Endothelial cell of umbilical vein (primary cell): Measurements from ENCODE around the gene PRR36. TPM values are rescaled to one million over a fixed set of nuclear protein-coding genes. Genes with fewer than 3 reads are reported as not detected.

Experiments used
- BruUV-seq: library from RNA; stranded (reverse); fragments of 400-500 nt; replicated peaks from 2 replicates; lab custom pipeline; 2021; lab: Mats Ljungman, UMichigan
- CTCF ChIA-PET: fragments of 300-600, 350-600 bp; sonication (Branson Sonifier 250); formaldehyde crosslinking; loops from one replicate; lab custom pipeline; 2021; ENCODE audit warnings: antibody characterized with exemption, inconsistent platforms; lab: Charles Lee
- POLR2A ChIA-PET: fragments of 300-600, 350-600 bp; sonication (Branson Sonifier 250); formaldehyde crosslinking; loops from one replicate; lab custom pipeline; 2021; ENCODE audit warnings: antibody characterized with exemption, inconsistent platforms; lab: Charles Lee
- DNase-seq: peaks from one replicate; pipeline ENCODE4 v3.0.0-alpha.2; 2011; ENCODE audit warnings: low read depth, low spot score
- FAIRE-seq: peaks from 2 replicates; lab custom pipeline; 2011; peaks lifted over from hg19 to GRCh38; lab: Jason Lieb, UNC
- H2AFZ ChIP-seq: 2 replicates; pipeline ENCODE4 v1.6.0; 2012; ENCODE audit warnings: low read depth, low read length, control low read depth, inconsistent platforms
- H3K27ac ChIP-seq: 2 replicates; pipeline ENCODE4 v1.5.1; 2011; ENCODE audit warnings: low read depth, mild to moderate bottlenecking, control low read depth, low read length, moderate library complexity; ENCODE audit not compliant: insufficient read depth
- H3K27me3 ChIP-seq, 2 experiments: 2 replicates each; pipeline versions ENCODE4 v1.6.0 to v1.6.1; 2011; ENCODE audit warnings: low read length in 2 of 2, mixed read lengths in 1 of 2; ENCODE audit not compliant: control insufficient read depth in 2 of 2, insufficient read depth in 2 of 2
- H3K36me3 ChIP-seq, 2 experiments: 2 replicates in 1 of 2; 3 replicates in 1 of 2; pipeline ENCODE4 v1.5.1; 2011; ENCODE audit warnings: low read length in 2 of 2, mild to moderate bottlenecking in 1 of 2, moderate library complexity in 1 of 2; ENCODE audit not compliant: control insufficient read depth in 2 of 2, insufficient read depth in 2 of 2; ENCODE audit errors: extremely low read depth in 1 of 2
- H3K4me1 ChIP-seq: 3 replicates; pipeline ENCODE4 v1.5.1; 2011; ENCODE audit warnings: mild to moderate bottlenecking, low read length; ENCODE audit not compliant: control insufficient read depth, insufficient read depth; ENCODE audit errors: extremely low read depth
- H3K4me2 ChIP-seq: 2 replicates; pipeline ENCODE4 v1.6.1; 2011; ENCODE audit warnings: low read length, control low read depth, mixed read lengths; ENCODE audit not compliant: insufficient read depth
- H3K4me3 ChIP-seq, 3 experiments: fragments of 200-600 bp in 1 of 3; sonication (generic), shearing (Covaris generic) in 1 of 3; replicated peaks in 1 of 3; 2 replicates each; pipeline ENCODE4 v1.5.1; 2011 to 2016; ENCODE audit warnings: control low read depth in 3 of 3, low read length in 3 of 3, mild to moderate bottlenecking in 2 of 3, inconsistent platforms in 1 of 3, low read depth in 1 of 3, moderate library complexity in 1 of 3; ENCODE audit not compliant: insufficient read depth in 1 of 3
- H3K79me2 ChIP-seq: 2 replicates; pipeline ENCODE4 v1.6.0; 2012; ENCODE audit warnings: low read length, inconsistent platforms; ENCODE audit not compliant: control insufficient read depth, insufficient read depth
- H3K9ac ChIP-seq: replicated peaks from 2 replicates; pipeline ENCODE3; 2011; ENCODE audit warnings: low read length, control low read depth; ENCODE audit not compliant: insufficient read depth; ENCODE audit errors: extremely low read depth
- H3K9me1 ChIP-seq: replicated peaks from 3 replicates; pipeline ENCODE4 v1.6.0; 2011; ENCODE audit warnings: mild to moderate bottlenecking, low read length; ENCODE audit not compliant: control insufficient read depth, insufficient read depth; ENCODE audit errors: extremely low read depth
- H3K9me3 ChIP-seq: replicated peaks from 2 replicates; pipeline ENCODE4 v1.5.1; 2012; ENCODE audit warnings: low read length, inconsistent platforms; ENCODE audit not compliant: control insufficient read depth, insufficient read depth
- H4K20me1 ChIP-seq: replicated peaks from 2 replicates; pipeline ENCODE3; 2011; ENCODE audit warnings: mild to moderate bottlenecking, low read length; ENCODE audit not compliant: control insufficient read depth, insufficient read depth; ENCODE audit errors: extremely low read depth
- EZH2 ChIP-seq: IDR thresholded peaks from 2 replicates; pipeline ENCODE4 v1.6.1; 2012; ENCODE audit warnings: borderline replicate concordance, low read depth, mild to moderate bottlenecking, moderate library complexity, low read length, inconsistent platforms; ENCODE audit not compliant: severe bottlenecking
- GATA2 ChIP-seq: IDR thresholded peaks from 2 replicates; pipeline ENCODE4 v1.7.0; 2011; ENCODE audit warnings: low read depth, mild to moderate bottlenecking, moderate library complexity, mixed read lengths, low read length; ENCODE audit not compliant: insufficient read length, insufficient read depth
- POLR2A ChIP-seq: IDR thresholded peaks from 2 replicates; pipeline ENCODE4 v1.6.1; 2012; ENCODE audit warnings: low read depth, mild to moderate bottlenecking, control low read depth, low read length
- dilution Hi-C: fragments of 300-500 bp; cut with MboI; formaldehyde crosslinking; loops from one replicate; pipeline ENCODE4 v1.15.0; 2019; ENCODE audit warnings: low sequenced_read_pairs; ENCODE audit not compliant: extremely low pct_ligation_motif_present
- intact Hi-C: fragments of 100-400 bp; cut with micrococcal nuclease; formaldehyde crosslinking; loops from one replicate; pipeline ENCODE4 v1.10.0; 2022
- polyA plus RNA-seq, 4 experiments: library from polyadenylated mRNA; depleted of rRNA in 3 of 4; stranded (reverse) in 3 of 4; unstranded in 1 of 4; fragments of >200 nt; gene quantifications; 2 replicates each; pipeline versions ENCODE4 v1.2.1 to v1.2.3, GENCODE V29; 2011 to 2012; ENCODE audit warnings: missing spikeins in 1 of 4
- total RNA-seq: library from RNA; stranded (reverse); gene quantifications from 2 replicates; pipeline ENCODE4 v1.2.3, GENCODE V29; 2021
- TF ChIP-seq, protein P1 (sequence below), 2 donors: IDR thresholded peaks; 1 replicate in 1 of 2; 2 replicates in 1 of 2; pipeline ENCODE4 v1.5.1; 2011; ENCODE audit warnings: low read length in 2 of 2, mild to moderate bottlenecking in 2 of 2, moderate library complexity in 2 of 2, control low read depth in 1 of 2, inconsistent platforms in 1 of 2, low read depth in 1 of 2; ENCODE audit not compliant: insufficient read depth in 1 of 2; ENCODE audit errors: extremely low read depth in 1 of 2

The PRR36 gene
- total and polyA plus RNA-seq, 2 donors (not counting 3 experiments of a cell fraction or from before 2014, with no cell fraction given), result not detected

DNA sequence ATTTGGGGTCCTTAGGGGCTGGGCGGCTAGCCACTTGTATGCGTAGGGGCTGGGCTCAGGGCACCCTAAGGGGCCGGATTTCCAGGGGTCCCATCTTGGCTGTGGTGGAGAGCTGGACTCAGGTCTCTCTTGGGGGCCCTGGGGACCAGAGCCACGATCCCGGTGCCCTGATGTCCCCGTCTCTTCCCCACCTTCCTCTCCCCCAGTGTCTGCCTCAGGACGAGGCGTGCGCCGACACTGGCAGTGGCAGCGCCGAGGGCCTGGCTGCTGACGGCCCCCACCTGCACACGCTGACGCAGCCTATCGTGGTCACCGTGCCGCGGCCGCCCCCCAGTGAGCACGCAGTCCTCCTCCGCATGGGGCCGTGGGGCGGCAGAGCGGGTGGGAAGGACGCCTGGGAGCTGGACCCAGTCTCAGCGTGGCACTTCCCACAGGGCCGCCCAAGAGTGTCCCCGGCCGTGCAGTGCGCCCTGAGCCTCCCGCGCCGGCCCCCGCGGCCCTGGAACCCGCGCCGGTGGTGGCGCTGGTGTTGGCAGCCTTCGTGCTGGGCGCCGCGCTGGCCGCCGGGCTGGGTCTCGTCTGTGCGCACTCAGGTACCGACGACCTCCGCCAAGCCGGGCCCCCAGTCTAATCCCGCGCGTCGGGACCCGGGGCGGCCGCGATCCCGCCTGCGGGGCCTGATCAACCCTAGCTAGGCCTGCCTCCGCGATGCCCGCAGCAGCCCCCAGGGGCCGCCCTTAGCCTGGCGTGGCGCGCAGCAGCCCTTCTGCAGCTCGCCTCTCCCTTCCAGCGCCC is 43.3 kb upstream of the PRR36 start:
- Histone ChIP-seq H3K4me2 (peak overlapping the region; percentile 54), H3K36me3 (peaks cover 0 to 3% of the 10 kb centered on the region in 2 experiments), H3K27me3 (peaks cover 18 to 31% of the 10 kb centered on the region in 2 experiments), H3K9ac (peak overlapping the region; percentile 9), H3K27ac (no peak overlapping the region), H3K4me1 (peaks cover 22% of the 10 kb centered on the region), H3K9me3 (no peaks in the 10 kb centered on the region), H2AFZ (peak overlapping the region; percentile 72), H3K79me2 (no peaks in the 10 kb centered on the region), H3K9me1 (no peaks in the 10 kb centered on the region), H4K20me1 (no peaks in the 10 kb centered on the region), H3K4me3 (peak overlapping the region in 1 of 3 experiments; percentile 21)
- ChIA-PET CTCF (interaction anchor here (0.7 to 2.4 kb wide), 17 partner anchors 11 to 349 kb away, joined by 3 to 16 read pairs (median 4); partner anchors contain the start of genes LRRC8E, MAP2K7 and TIMM44), POLR2A (interaction anchor here (1.4 kb wide), 1 partner anchor 14 kb away, joined by 4 read pairs; the partner anchor contains the start of gene MAP2K7)
- dilution Hi-C loops (no loop called here), intact Hi-C loops (no loop called here)
- no peak for FAIRE-seq
- TF ChIP-seq EZH2 (peak; percentile 65), POLR2A (no peak)
- TF ChIP-seq, protein P1, sequence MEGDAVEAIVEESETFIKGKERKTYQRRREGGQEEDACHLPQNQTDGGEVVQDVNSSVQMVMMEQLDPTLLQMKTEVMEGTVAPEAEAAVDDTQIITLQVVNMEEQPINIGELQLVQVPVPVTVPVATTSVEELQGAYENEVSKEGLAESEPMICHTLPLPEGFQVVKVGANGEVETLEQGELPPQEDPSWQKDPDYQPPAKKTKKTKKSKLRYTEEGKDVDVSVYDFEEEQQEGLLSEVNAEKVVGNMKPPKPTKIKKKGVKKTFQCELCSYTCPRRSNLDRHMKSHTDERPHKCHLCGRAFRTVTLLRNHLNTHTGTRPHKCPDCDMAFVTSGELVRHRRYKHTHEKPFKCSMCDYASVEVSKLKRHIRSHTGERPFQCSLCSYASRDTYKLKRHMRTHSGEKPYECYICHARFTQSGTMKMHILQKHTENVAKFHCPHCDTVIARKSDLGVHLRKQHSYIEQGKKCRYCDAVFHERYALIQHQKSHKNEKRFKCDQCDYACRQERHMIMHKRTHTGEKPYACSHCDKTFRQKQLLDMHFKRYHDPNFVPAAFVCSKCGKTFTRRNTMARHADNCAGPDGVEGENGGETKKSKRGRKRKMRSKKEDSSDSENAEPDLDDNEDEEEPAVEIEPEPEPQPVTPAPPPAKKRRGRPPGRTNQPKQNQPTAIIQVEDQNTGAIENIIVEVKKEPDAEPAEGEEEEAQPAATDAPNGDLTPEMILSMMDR (IDR thresholded peaks at IDR 0.05; ENCODE audit: extremely low read depth in 1 of 2, insufficient read depth in 1 of 2, low read depth in 1 of 2, low read length in 2 of 2), result peak; percentile 62 to 82
- peak; percentile 56 for DNase-seq
- no TSS peak for BruUV-seq

DNA sequence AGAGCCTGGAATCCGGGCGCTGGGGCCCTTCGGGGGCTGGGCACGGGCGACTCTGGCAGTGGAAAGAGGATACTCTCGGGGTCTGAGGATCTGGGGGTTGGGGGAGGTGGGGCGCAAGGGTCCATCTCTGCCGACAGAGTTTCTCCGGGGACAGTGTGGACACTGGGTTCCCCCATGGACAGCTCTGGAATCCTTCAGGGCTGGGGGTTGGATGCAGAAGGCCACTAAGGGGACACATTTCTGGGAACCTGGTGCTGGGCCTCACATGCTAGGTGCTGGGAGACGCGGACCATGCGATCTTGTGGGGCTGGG is 42.7 kb upstream of the PRR36 start:
- Histone ChIP-seq H4K20me1 (no peaks in the 10 kb centered on the region), H3K27ac (no peak overlapping the region), H3K4me1 (peaks cover 22% of the 10 kb centered on the region), H3K9me1 (no peaks in the 10 kb centered on the region), H3K9ac (no peak overlapping the region), H3K27me3 (peaks cover 18 to 31% of the 10 kb centered on the region in 2 experiments), H2AFZ (peak overlapping the region; percentile 23), H3K9me3 (no peaks in the 10 kb centered on the region), H3K4me3 (no peak overlapping the region), H3K36me3 (peaks cover 0 to 3% of the 10 kb centered on the region in 2 experiments), H3K4me2 (peak overlapping the region; percentile 19), H3K79me2 (no peaks in the 10 kb centered on the region)
- dilution Hi-C loops, result no loop called here
- intact Hi-C loops, result no loop called here
- POLR2A ChIA-PET, result no interaction called here
- peak; percentile 51 for TF ChIP-seq EZH2
- TF ChIP-seq GATA2, result no peak
- DNase-seq (no peak), FAIRE-seq (no peak)
- CTCF ChIA-PET, result interaction anchor here (0.7 to 2.4 kb wide), 8 partner anchors 12 to 349 kb away, joined by 3 to 11 read pairs (median 5); partner anchors contain the start of gene MAP2K7
- no TSS peak for BruUV-seq
